GM12875 (cell line): ENCODE results near the gene CPT2.
"Not testable (repeated sequence)": the region's sequence is repeated elsewhere in the genome, so short reads cannot be mapped to it uniquely, and the experiment has no call there.

Experiments
- H3K4me3 ChIP-seq: one replicate; pipeline ENCODE4 v1.5.1; 2011; ENCODE audit warnings: low read depth, low read length, control low read depth
- TF ChIP-seq, protein P1 (sequence below): IDR thresholded peaks from 2 replicates; pipeline ENCODE4 v1.5.1; 2011; ENCODE audit warnings: low read depth, mild to moderate bottlenecking, control low read depth, inconsistent platforms, low read length, moderate library complexity, borderline replicate concordance; ENCODE audit not compliant: insufficient read depth

The CPT2 gene

DNA sequence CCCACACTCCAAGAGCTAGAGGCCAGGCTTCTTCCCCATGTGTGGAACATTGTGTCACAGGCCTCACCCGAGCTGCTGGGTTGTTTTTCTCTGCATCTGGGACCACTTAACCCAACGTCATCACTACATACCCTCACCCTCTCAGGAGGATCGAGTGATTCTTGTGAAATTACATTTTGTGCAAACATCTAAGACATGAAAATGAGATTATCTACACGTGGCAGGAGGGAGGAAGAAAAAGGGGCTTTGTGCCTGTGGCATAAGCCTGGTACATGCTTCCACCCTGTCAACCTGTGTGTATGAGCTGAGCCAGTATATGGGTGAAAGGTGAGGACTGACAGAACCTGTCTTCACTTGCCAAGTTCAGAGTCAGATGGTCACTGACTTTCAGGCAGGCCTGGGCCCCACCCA, 1.6 kb downstream of the CPT2 start:
- H3K4me3 ChIP-seq, result no peak overlapping the region

DNA sequence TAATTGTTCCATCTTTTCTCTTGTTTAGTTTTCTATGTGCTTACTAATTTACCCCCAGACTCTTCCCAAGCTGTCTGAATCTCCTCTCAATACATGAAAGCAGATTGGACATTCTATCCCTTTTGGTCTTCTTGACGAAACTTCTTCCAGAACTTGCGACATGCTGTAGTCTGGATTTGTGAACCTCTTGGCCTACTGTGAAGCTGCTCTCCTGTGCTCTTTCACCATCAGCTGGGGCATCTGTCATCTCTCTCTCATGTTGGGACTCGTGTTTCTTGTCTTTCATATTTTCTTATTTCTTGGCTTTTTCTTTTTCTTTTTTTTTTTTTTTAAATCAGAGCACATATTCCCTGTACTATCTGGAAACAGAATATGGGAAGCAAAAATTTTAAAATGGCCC, 6.8 kb downstream of the CPT2 start:
- H3K4me3 ChIP-seq, result no peak overlapping the region

More for the DNA sequence above, 1.6 kb downstream of the CPT2 start:
- TF ChIP-seq, protein P1, sequence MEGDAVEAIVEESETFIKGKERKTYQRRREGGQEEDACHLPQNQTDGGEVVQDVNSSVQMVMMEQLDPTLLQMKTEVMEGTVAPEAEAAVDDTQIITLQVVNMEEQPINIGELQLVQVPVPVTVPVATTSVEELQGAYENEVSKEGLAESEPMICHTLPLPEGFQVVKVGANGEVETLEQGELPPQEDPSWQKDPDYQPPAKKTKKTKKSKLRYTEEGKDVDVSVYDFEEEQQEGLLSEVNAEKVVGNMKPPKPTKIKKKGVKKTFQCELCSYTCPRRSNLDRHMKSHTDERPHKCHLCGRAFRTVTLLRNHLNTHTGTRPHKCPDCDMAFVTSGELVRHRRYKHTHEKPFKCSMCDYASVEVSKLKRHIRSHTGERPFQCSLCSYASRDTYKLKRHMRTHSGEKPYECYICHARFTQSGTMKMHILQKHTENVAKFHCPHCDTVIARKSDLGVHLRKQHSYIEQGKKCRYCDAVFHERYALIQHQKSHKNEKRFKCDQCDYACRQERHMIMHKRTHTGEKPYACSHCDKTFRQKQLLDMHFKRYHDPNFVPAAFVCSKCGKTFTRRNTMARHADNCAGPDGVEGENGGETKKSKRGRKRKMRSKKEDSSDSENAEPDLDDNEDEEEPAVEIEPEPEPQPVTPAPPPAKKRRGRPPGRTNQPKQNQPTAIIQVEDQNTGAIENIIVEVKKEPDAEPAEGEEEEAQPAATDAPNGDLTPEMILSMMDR, result no peak

DNA sequence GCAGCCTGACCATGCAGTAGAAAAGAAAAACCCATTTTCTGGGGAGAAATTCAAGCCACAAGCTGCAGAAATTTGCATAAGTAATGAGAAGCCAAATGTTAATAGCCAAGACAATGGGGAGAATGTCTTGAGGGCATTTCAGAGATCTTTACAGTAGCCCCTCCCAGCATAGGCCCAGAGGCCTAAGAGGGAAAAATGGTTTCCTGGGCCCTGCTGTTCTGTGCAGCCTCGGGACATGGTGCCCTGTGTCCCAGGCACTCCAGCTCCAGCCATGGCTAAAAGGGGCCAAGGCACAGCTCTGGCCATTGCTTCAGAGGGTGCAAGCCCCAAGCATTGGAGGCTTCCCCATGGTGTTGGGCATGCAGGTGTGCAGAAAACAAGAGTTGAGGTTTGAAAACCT, 8.9 kb downstream of the CPT2 start:
- H3K4me3 ChIP-seq, result not testable (repeated sequence)

More for the DNA sequence above, 6.8 kb downstream of the CPT2 start:
- TF ChIP-seq, protein P1, result no peak

DNA sequence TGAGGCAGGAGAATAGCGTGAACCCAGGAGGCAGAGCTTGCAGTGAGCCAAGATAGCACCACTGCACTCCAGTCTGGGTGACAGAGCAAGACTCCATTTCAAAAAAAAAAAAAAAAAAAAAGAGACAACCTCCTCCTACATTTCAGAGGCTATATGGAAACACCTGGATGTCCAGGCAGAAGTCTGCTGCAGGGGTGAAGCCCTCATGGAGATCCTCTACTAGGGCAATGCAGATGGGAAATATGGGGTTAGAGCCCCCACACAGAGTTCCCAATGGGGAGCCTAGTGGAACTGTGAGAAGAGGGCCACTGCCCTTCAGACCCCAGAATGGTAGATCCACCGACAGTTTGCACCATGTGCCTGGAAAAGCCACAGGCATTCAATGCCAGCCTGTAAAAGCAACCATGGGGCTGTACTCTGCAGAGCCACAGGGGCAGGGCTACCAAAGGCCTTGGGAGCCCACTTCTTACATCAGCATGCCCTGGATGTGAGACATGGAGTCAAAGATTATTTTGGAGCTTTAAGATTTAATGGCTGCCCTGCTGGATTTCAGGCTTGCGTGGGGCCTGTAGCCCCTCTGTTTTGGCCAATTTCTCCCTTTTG, 9.6 kb downstream of the CPT2 start:
- not testable (repeated sequence) for H3K4me3 ChIP-seq

DNA sequence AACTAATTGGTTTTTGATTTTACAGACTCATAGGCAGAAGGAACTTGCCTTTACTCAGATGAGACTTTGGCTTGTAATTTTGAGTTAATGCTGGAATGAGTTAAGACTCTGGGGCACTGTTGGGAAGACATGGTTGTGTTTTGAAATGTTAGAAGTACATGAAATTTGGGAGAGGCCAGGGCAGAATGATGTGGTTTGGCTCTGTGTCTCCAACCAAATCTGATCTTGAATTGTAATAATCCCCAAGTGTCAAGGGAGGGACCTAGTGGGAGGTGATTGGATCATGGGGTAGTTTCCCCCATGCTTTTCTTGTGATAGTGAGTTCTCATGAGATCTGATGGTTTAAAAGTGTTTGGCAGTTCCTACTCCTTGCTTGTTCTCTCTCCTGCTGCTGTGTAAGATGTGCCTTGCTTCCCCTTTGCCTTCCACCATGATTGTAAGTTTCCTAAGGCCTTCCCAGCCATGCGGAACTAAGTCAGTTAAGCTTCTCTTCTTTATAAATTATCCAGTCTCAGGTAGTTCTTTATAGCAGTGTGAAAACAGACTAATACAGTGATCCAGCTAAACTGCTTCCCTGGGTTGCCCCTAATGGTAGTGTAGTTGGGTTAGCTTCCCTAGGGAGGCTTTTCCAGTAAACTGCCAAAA, 10.2 kb downstream of the CPT2 start:
- TF ChIP-seq, protein P1, result no peak
- H3K4me3 ChIP-seq, result no peak overlapping the region

DNA sequence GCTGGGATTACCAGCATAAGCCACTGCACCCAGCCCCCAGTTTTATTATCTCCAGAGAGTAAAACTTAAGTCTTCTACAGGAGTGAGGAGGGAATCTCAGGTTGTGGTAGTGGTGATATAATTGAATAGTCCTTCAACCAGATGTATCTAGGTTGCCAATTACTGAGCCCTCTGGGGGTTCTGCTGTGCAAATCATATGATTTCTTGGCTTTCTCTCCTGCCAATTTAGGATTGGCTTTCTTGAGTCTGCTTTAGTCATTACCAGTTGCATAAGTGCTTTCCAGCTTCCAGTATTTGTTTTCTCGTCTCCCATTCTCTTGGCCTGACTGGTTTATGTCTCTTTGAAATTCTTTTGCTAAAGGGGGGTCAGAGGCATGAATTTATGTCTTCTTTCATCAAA, 11.1 kb downstream of the CPT2 start:
- H3K4me3 ChIP-seq, result no peak overlapping the region
- TF ChIP-seq, protein P1, result no peak

DNA sequence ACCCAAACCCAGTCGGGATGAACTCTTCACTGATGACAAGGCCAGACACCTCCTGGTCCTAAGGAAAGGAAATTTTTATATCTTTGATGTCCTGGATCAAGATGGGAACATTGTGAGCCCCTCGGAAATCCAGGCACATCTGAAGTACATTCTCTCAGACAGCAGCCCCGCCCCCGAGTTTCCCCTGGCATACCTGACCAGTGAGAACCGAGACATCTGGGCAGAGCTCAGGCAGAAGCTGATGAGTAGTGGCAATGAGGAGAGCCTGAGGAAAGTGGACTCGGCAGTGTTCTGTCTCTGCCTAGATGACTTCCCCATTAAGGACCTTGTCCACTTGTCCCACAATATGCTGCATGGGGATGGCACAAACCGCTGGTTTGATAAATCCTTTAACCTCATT, 13.7 kb downstream of the CPT2 start:
- H3K4me3 ChIP-seq, result no peak overlapping the region
- TF ChIP-seq, protein P1, result no peak

DNA sequence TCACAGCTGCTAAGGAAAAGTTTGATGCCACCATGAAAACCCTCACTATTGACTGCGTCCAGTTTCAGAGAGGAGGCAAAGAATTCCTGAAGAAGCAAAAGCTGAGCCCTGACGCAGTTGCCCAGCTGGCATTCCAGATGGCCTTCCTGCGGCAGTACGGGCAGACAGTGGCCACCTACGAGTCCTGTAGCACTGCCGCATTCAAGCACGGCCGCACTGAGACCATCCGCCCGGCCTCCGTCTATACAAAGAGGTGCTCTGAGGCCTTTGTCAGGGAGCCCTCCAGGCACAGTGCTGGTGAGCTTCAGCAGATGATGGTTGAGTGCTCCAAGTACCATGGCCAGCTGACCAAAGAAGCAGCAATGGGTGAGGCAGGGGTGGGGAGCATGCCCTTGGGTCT, 14.3 kb downstream of the CPT2 start:
- TF ChIP-seq, protein P1, result no peak

More for the DNA sequence above, 14.3 kb downstream of the CPT2 start:
- no peak overlapping the region for H3K4me3 ChIP-seq
